Glomerular endothelial cell (primary cell): Measurements from ENCODE around the gene ARHGEF39. TPM values are rescaled to one million over a fixed set of nuclear protein-coding genes. Genes with fewer than 3 reads are reported as not detected.
"Not testable (repeated sequence)": the region's sequence is repeated elsewhere in the genome, so short reads cannot be mapped to it uniquely, and the experiment has no call there.

ENCODE experiments used
- DNase-seq: peaks from one replicate; pipeline ENCODE4 v3.0.0-alpha.2; 2011; ENCODE audit warnings: low read depth, low spot score; ENCODE audit errors: extremely low read depth
- total RNA-seq: library from RNA; depleted of rRNA; stranded (reverse); fragments of >200 nt; gene quantifications from 2 replicates; pipeline ENCODE4 v1.2.3, GENCODE V29; 2015

The ARHGEF39 gene
- total RNA-seq, 1 donor from 2014 or later: 0.58 TPM

GRCh38 chr9:35653611-35654010 is 11.4 kb downstream of the ARHGEF39 start:
- no peak for DNase-seq

- no peak for DNase-seq
These were observed 12.2 kb downstream of the ARHGEF39 start for GRCh38 chr9:35652829-35653209.

DNA sequence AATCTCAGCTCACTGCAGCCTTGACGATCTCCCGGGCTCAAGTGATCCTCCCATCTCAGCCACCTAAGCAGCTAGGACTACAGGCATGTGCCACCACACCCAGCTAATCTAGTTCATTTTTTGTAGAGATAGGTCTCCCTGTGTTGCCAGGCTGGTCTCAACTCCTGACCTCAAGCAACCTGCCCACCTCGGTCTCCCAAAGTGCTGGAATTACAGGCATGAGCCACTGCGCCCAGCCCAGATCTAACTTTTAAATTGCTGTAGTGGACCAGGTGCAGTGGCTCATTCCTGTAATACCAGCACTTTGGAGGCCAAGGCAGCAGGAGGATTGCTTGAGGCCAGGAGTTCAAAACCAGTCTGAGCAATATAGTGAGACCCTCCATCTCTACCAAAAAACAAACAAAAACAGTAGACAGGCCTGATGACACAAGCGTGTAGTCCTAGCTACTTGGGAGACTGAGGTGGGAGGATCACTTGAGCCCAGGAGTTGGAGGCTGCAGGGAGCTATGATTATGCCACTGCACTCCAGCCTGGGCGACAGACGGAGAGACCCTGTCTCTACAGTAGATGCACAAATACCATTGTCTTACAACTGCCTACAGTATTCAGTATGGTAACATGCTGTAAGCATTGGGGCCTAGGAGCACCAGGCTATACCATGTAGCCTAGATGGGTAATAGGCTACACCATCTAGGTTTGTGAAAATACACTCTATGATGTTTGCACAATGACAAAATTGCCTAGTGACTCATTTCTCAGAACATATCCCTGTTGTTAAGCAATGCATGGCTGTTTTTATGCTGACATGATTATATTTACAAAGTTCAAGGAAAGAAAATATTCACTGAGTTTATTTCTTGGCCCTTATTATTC is 12.8 kb downstream of the ARHGEF39 start:
- DNase-seq: no peak

DNA sequence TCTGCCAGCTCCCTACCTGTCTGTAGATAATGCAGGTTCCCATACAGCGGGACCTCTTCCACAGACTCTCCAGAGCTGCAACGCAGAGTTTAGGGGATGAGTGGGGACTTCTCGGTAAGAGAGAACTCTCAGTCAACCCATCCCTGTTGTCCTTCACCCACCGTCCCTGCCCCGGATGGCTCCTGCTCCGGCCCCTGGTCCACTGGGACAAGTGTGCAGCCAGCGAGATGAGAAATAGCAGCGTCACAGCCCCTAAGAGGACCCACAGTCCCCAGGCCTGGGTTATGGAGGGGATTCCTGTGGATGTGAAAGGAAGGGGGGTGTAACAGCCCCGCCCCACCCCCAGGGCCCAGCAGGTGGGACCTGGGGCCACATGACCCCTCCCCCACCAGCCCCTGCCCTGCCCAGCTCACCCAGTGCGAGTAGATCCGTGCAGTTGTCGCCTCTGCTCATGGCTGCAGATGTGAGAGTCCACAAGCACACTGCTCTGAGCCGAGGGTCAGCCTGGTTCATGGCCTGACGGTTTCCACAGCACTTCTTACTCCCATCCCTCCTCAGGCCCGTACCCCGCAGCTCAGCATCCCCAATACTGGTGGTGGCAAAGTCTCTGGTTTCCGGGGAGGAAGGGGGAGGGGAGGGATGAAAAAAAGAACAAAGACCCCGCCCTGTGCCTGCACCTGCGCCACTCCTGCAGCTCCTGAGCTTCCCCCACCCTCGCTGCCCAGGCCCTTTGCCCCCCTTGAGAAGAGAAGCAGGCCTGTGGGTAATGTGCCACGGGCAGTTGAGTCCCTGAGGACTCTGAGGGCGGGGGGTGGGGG is 14.4 kb downstream of the ARHGEF39 start, which contains the start of gene SIT1:
TSS of gene SIT1 (minus strand) at position 591 of the 818 bp plus-strand sequence. CDS start at position 513, 78 bp downstream.
- DNase-seq: no peak

GRCh38 chr9:35649431-35650340 is 15.3 kb downstream of the ARHGEF39 start:
- DNase-seq: no peak

DNA sequence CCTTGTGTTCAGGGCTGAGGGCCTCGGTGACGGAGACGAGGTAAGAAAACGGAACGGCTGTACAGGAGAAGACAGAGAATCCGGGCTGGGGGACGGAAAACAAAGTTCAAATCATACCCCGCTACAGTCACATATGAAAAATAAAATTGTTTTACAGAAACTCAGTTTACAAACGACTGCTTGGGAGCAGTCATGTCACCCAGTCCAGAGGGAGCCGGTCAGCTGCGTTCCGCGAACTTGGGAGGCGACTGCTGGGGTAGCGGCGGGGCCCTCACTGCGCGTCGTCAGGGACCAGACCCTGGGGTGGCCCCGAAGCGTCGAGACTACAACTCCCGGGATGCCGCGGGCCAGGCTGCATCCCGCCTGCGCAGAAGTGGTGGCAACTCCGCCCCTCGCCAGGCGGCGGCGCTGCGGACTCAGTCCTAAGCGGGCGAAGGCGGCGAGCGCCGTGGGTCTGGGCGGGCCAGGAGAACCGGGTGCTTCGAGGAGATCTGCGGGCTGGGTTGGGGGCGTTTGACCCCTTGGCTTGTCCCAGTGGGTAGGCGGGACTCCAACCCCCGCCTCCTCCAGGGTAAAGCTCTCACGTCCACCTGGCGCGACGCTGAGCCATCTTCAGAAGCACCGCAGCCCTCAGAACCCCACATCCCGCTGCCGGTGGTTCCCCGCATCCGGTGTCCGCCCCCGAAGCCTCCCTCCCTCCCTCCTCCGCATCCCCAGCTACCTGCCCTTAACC is 18.3 kb downstream of the ARHGEF39 start:
- DNase-seq: no peak

DNA sequence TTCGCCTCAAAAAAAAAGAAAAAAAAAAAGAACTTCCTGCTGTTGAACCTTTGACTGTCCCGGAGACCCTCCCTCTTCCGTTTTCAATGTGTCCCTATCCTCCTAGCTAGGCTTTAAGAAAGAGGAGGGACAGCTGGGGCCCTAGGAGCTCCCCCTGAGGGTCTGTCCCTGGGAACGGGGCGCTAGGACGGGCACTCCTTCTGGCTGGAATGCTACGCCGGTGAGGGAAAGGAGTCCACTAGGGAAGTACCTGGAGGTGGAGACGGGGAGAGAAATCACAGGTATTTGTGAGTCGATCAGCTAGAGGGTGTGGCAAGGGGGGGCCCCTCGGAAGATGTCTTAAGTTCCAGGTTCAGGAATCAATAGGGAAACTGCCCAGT is 18.9 kb downstream of the ARHGEF39 start:
- no peak for DNase-seq

DNA sequence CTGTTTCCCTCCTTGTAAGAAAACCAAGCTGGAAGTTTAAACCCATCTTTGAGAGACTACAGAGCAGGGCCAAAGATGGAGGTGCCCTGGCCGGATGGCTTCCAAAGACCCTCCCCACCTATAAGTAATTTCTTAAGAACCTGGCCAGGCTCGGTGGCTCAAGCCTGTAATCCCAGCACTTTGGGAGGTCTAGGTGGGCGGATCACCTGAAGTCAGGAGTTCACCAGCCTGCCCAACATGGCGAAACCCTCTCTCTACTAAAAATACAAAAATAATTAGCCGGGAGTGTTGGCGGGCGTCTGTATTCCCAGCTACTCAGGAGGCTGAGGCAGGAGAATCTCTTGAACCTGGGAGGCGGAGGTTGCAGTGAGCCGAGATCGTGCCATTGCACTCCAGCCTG is 19.3 kb downstream of the ARHGEF39 start:
- not testable (repeated sequence) for DNase-seq

DNA sequence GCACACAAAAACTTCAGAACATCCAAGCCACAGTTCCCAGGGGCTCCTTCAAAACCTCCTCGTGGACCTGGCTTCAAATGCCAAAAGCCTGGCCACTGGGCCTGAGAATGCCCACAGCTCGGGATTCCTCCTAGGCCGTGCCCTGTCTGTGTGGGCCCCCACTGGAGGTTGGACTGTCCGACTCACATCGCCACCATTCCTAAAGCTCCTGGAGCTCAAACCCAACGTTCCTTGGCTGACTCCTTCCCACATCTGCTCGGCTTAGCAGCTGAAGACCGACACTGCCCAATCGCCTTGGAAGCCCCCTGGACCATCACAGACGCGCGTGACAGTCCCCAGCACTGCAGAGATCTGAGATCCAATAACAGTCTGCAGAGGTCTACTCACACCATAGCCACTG is 21.9 kb downstream of the ARHGEF39 start:
- DNase-seq: no peak

GRCh38 chr9:35641478-35641877 is 23.5 kb downstream of the ARHGEF39 start:
- not testable (repeated sequence) for DNase-seq

GRCh38 chr9:35640431-35640830 is 24.6 kb downstream of the ARHGEF39 start:
- not testable (repeated sequence) for DNase-seq

- DNase-seq: no peak
These were observed 25.4 kb downstream of the ARHGEF39 start for GRCh38 chr9:35639631-35640030.

GRCh38 chr9:35639225-35639624 is 25.8 kb downstream of the ARHGEF39 start:
- not testable (repeated sequence) for DNase-seq

GRCh38 chr9:35638751-35639150 is 26.2 kb downstream of the ARHGEF39 start:
- DNase-seq: not testable (repeated sequence)

DNA sequence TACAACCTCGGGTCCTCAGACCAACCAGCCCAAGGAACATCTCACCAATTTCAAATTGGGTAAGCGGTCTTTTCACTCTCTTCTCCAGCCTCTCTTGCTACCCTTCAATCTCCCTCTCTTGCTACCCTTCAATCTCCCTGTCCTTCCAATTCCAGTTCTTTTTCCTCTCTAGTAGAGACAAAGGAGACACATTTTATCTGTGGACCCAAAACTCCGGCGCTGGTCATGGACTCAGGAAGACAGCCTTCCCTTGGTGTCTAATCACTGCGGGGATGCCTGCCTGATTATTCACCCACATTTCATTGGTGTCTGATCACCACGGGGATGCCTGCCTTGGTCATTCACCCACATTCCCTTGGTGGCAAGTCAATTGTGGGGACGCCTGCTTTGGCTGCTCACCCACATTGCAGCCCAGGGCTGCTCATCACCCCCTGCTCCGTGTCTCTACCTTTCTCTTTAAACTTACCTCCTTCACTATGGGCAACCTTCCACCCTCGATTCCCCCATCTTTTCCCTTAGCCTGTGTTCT is 27.5 kb downstream of the ARHGEF39 start:
- DNase-seq: not testable (repeated sequence)

- not testable (repeated sequence) for DNase-seq
These were observed 28.1 kb downstream of the ARHGEF39 start for GRCh38 chr9:35636877-35637246.

GRCh38 chr9:35636135-35636876 is 28.7 kb downstream of the ARHGEF39 start:
- DNase-seq: no peak

- no peak for DNase-seq
These were observed 29.3 kb downstream of the ARHGEF39 start for GRCh38 chr9:35635730-35636129.

DNA sequence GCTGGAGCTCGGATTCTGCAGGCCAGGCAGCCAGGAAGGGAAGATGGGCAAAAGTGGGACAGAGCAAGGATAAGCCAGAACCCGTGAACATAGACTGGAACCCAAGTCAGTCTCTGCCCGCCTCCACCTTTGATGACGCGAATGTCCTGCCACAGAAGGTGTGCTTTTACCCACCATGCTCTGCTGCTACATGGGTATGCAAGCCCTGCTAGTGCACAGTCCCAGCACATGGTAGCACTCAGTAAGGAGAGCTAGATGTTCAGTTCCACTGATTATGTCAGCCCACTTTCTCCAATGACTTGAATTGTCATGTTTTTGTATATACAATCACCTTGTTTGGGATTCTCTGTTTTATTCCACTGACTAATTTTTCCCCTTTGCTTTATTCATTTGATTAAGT is 35.4 kb downstream of the ARHGEF39 start:
- no peak for DNase-seq
